HG03025 (cell line): ENCODE results near the gene KCNT1.

Experiments
- ATAC-seq: cut with Tn5 transposase; IDR thresholded peaks from one replicate; pipeline ENCODE4 v1.9.1; 2021; ENCODE audit warnings: mild to moderate bottlenecking, moderate library complexity; ENCODE audit not compliant: unreplicated experiment, low FRiP score

KCNT1 gene

GRCh38 chr9:135813671-135814290 lies 111.8 kb downstream of the KCNT1 start:
- no peak for ATAC-seq

- ATAC-seq: no peak
Observed at GRCh38 chr9:135814421-135815095, 112.6 kb downstream of the KCNT1 start.

GRCh38 chr9:135815413-135815812 lies 113.4 kb downstream of the KCNT1 start:
- no peak for ATAC-seq

GRCh38 chr9:135815830-135816650 lies 114.1 kb downstream of the KCNT1 start:
- no peak for ATAC-seq

GRCh38 chr9:135816651-135816970 lies 114.6 kb downstream of the KCNT1 start:
- no peak for ATAC-seq

- no peak for ATAC-seq
Observed at GRCh38 chr9:135817951-135818717, 116.1 kb downstream of the KCNT1 start.

- no peak for ATAC-seq
Observed at GRCh38 chr9:135818718-135819475, 116.9 kb downstream of the KCNT1 start.

- ATAC-seq: no peak
Observed at GRCh38 chr9:135819905-135820304, 117.9 kb downstream of the KCNT1 start.

- ATAC-seq: no peak
Observed at GRCh38 chr9:135820661-135821060, 118.7 kb downstream of the KCNT1 start.

GRCh38 chr9:135821116-135821515 lies 119.1 kb downstream of the KCNT1 start:
- no peak for ATAC-seq

GRCh38 chr9:135821733-135822373 lies 119.9 kb downstream of the KCNT1 start:
- no peak for ATAC-seq

- ATAC-seq: no peak
Observed at GRCh38 chr9:135822374-135822755, 120.4 kb downstream of the KCNT1 start.

GRCh38 chr9:135823036-135823435 lies 121.1 kb downstream of the KCNT1 start:
- no peak for ATAC-seq

GRCh38 chr9:135825435-135826187 lies 123.6 kb downstream of the KCNT1 start:
- ATAC-seq: no peak

- ATAC-seq: no peak
Observed at GRCh38 chr9:135826188-135826545, 124.2 kb downstream of the KCNT1 start.

GRCh38 chr9:135827301-135827700 lies 125.3 kb downstream of the KCNT1 start:
- no peak for ATAC-seq

- ATAC-seq: no peak
Observed at GRCh38 chr9:135827866-135828580, 126.0 kb downstream of the KCNT1 start.

- ATAC-seq: no peak
Observed at GRCh38 chr9:135828656-135829055, 126.7 kb downstream of the KCNT1 start.
